GM18508 (cell line): ENCODE data around the gene LRRC7.

Experiments used
- ATAC-seq: cut with Tn5 transposase; IDR thresholded peaks from one replicate; pipeline ENCODE4 v1.9.1; 2021; ENCODE audit warnings: moderate number of reproducible peaks; ENCODE audit not compliant: insufficient read depth, unreplicated experiment

Gene LRRC7

GRCh38 chr1:70140894-70141293 is 573.2 kb downstream of the LRRC7 start:
- ATAC-seq: no peak

GRCh38 chr1:70142075-70142474 is 574.4 kb downstream of the LRRC7 start:
- no peak for ATAC-seq

- no peak for ATAC-seq
These were observed 575.4 kb downstream of the LRRC7 start for GRCh38 chr1:70143048-70143659.

GRCh38 chr1:70146488-70146887 is 578.8 kb downstream of the LRRC7 start:
- no peak for ATAC-seq

GRCh38 chr1:70150444-70150843 is 582.7 kb downstream of the LRRC7 start:
- no peak for ATAC-seq

GRCh38 chr1:70153739-70154138 is 586.0 kb downstream of the LRRC7 start:
- no peak for ATAC-seq

- no peak for ATAC-seq
These were observed 588.9 kb downstream of the LRRC7 start for GRCh38 chr1:70156529-70157120.

GRCh38 chr1:70164350-70164749 is 596.6 kb downstream of the LRRC7 start:
- no peak for ATAC-seq

GRCh38 chr1:70168283-70168682 is 600.6 kb downstream of the LRRC7 start:
- no peak for ATAC-seq

GRCh38 chr1:70169018-70169839 is 601.5 kb downstream of the LRRC7 start:
- no peak for ATAC-seq

- ATAC-seq: no peak
These were observed 603.8 kb downstream of the LRRC7 start for GRCh38 chr1:70171512-70171911.
